PFSK-1 (cell line): ENCODE data around the gene ERBB4.

ENCODE experiments used
- FOXP2 ChIP-seq: optimal IDR thresholded peaks from 2 replicates; pipeline ENCODE3; 2011; ENCODE audit warnings: borderline replicate concordance, control low read depth, inconsistent platforms; ENCODE audit not compliant: insufficient read depth; ENCODE audit errors: extremely low read length, extremely low read depth
- POLR2AphosphoS5 ChIP-seq: IDR thresholded peaks from 2 replicates; pipeline ENCODE4 v1.6.1; 2012; ENCODE audit warnings: low read depth, mild to moderate bottlenecking, control low read depth, low read length, moderate library complexity
- SIN3A ChIP-seq: IDR thresholded peaks from 2 replicates; pipeline ENCODE4 v1.6.1; 2012; ENCODE audit warnings: mild to moderate bottlenecking, low read length, moderate library complexity, borderline replicate concordance; ENCODE audit not compliant: insufficient read depth
- TAF1 ChIP-seq: IDR thresholded peaks from 2 replicates; pipeline ENCODE4 v1.6.1; 2012; ENCODE audit warnings: low read length, control low read depth, borderline replicate concordance; ENCODE audit not compliant: insufficient read depth
- TF ChIP-seq, protein P1 (sequence below), 2 experiments: IDR thresholded peaks; 2 replicates each; pipeline versions ENCODE4 v1.6.1 to v1.8.0; 2011 to 2012; ENCODE audit warnings: low read depth in 2 of 2, low read length in 2 of 2, control low read depth in 1 of 2, inconsistent platforms in 1 of 2, mild to moderate bottlenecking in 1 of 2, moderate library complexity in 1 of 2; ENCODE audit not compliant: insufficient read depth in 1 of 2

ERBB4 gene

DNA sequence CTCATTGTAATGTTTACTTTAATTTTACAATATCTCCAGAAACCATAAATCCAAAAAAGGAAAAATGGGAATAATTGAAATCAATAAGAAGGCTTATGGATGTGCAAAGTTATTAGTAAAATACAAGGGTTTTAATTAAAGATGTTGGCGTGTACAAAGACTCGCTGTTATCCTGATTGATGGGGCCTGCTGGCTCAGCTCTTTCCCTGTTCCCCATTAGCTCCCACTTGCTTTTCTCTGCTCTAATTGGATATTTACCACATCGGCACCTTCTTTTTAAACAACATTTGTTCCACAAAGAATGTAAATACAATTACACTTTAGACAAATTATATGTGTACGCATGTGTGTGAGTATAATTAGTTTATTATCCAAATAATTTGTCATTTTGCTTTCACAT is 796.6 kb downstream of the ERBB4 start:
- TF ChIP-seq FOXP2 (no peak), SIN3A (no peak), POLR2AphosphoS5 (no peak), TAF1 (no peak)
- TF ChIP-seq, protein P1, sequence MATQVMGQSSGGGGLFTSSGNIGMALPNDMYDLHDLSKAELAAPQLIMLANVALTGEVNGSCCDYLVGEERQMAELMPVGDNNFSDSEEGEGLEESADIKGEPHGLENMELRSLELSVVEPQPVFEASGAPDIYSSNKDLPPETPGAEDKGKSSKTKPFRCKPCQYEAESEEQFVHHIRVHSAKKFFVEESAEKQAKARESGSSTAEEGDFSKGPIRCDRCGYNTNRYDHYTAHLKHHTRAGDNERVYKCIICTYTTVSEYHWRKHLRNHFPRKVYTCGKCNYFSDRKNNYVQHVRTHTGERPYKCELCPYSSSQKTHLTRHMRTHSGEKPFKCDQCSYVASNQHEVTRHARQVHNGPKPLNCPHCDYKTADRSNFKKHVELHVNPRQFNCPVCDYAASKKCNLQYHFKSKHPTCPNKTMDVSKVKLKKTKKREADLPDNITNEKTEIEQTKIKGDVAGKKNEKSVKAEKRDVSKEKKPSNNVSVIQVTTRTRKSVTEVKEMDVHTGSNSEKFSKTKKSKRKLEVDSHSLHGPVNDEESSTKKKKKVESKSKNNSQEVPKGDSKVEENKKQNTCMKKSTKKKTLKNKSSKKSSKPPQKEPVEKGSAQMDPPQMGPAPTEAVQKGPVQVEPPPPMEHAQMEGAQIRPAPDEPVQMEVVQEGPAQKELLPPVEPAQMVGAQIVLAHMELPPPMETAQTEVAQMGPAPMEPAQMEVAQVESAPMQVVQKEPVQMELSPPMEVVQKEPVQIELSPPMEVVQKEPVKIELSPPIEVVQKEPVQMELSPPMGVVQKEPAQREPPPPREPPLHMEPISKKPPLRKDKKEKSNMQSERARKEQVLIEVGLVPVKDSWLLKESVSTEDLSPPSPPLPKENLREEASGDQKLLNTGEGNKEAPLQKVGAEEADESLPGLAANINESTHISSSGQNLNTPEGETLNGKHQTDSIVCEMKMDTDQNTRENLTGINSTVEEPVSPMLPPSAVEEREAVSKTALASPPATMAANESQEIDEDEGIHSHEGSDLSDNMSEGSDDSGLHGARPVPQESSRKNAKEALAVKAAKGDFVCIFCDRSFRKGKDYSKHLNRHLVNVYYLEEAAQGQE (IDR thresholded peaks at IDR 0.05; ENCODE audit: insufficient read depth in 1 of 2, low read depth in 2 of 2, low read length in 2 of 2), result no peak

DNA sequence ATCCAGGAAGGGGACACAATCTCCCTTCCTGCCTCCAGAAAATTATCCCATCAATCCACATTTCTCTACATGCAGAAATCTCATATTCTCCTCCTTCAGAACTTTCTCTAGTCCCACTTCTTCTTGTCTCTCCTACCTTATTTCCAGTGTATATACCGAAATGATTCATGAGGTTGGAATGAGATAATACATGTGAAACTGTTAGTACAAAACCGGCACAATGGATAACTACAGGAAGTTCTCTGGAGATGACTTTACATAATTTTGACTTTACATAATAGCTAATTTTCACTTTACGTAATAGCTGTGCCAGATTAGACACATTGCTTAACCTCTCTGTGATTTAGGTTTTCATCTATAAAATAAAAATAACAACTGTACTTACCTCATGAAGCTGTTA is 801.3 kb downstream of the ERBB4 start:
- no peak for TF ChIP-seq POLR2AphosphoS5

DNA sequence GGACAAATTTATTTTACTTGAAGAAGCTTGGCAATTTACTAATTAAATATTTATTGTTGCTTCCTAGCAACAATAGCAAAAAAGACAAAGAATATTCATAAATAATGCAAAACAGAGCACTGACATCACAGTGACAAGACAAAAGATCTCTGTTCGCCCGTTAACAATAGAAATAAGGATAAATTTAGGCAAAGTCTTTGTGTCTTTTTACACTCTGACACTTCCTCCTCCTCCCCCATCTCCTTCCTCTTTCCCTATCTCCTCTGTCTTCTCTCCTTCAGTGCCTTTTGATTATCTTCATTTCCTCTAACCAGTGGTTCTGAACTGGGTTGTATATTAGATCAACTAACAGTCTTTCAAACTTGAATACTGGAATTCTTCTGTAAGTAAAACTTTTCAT is 808.4 kb downstream of the ERBB4 start:
- TF ChIP-seq FOXP2 (no peak), SIN3A (no peak), POLR2AphosphoS5 (no peak), TAF1 (no peak)
- TF ChIP-seq, protein P1 (IDR thresholded peaks at IDR 0.05; ENCODE audit: insufficient read depth in 1 of 2, low read depth in 2 of 2, low read length in 2 of 2), result no peak

DNA sequence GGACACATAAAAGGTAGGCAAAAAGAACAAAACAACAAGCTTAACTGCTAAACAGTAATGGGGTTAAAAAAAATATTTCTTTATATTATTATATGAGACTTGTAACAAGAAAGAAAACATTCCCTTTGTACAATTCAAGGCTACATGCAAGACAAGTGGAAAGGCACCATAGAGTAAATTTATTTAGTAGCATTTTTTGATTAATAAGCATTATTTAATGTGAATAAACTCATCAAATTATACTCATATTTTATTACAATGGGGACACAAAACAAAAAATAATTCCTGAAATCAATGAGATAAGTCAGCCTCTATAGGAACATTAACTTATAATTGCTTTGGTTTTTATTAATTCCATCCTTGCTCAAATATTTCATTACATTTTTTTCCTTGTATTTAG is 809.2 kb downstream of the ERBB4 start:
- no peak for TF ChIP-seq FOXP2

DNA sequence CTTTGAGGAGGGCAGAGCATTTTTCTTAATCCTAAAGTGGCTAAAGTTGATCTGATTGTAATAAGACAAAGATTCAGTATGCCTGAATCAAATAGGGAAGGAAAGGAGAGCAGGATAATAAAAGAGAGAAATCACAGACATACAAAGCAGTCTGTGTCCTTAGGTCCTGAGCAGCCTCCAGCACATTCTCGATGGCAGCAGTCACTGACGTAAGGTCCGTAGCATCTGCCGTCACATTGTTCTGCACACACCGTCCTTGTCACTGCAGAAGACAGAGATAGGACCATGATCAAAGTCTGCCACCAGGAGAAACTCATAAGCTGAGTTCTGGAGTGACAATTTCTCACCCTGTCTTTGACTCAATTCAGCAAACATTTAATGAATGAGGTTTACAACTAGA is 813.7 kb downstream of the ERBB4 start:
- TF ChIP-seq SIN3A (no peak), POLR2AphosphoS5 (no peak), TAF1 (no peak), FOXP2 (no peak)
- TF ChIP-seq, protein P1 (IDR thresholded peaks at IDR 0.05; ENCODE audit: insufficient read depth in 1 of 2, low read depth in 2 of 2, low read length in 2 of 2), result no peak

GRCh38 chr2:211723398-211723797 is 815.2 kb downstream of the ERBB4 start:
- TF ChIP-seq FOXP2 (no peak), POLR2AphosphoS5 (no peak), TAF1 (no peak)
- TF ChIP-seq, protein P1 (IDR thresholded peaks at IDR 0.05; ENCODE audit: insufficient read depth in 1 of 2, low read depth in 2 of 2, low read length in 2 of 2), result no peak
